Ureter (tissue), 1 donor: ENCODE data around the gene CDK5R1. TPM values are rescaled to one million over a fixed set of nuclear protein-coding genes. Genes with fewer than 3 reads are reported as not detected.

ENCODE experiments used
- total RNA-seq: library from RNA; stranded (reverse); gene quantifications from one replicate; pipeline ENCODE4 v1.2.4, GENCODE V29; 2023
- donor health status: DM: yes; HTN: yes; CAD: no.

Gene CDK5R1
- total RNA-seq, 1 donor from 2014 or later: 0.83 TPM

Other genes starting within 250 kb of the CDK5R1 start
- 0.99 TPM for gene RHBDL3, start 221.2 kb upstream of the CDK5R1 start, total RNA-seq
- 24.6 TPM for gene C17orf75, start 144.8 kb upstream of the CDK5R1 start, total RNA-seq
- 231 TPM for gene ZNF207, start 136.8 kb upstream of the CDK5R1 start, total RNA-seq
- 80.9 TPM for gene PSMD11, start 42.5 kb upstream of the CDK5R1 start, total RNA-seq